SK-N-SH (cell line): ENCODE results near the gene P2RY11. TPM values are rescaled to one million over a fixed set of nuclear protein-coding genes. Genes with fewer than 3 reads are reported as not detected.
A peak's percentile ranks its signal among the peaks of the same experiment; 100 is the strongest.

Source experiments
- CTCF ChIA-PET: fragments of 300-600, 350-600 bp; formaldehyde crosslinking; extraction: SDS; loops from one replicate; lab custom pipeline; 2021; lab: Yijun Ruan, JAX
- POLR2A ChIA-PET: fragments of 350-600 bp; sonication (Branson Sonifier 250); formaldehyde crosslinking; extraction: SDS; loops from one replicate; lab custom pipeline; 2020; ENCODE audit warnings: antibody characterized with exemption, inconsistent platforms; lab: Yijun Ruan, JAX
- DNase-seq: peaks from one replicate; pipeline ENCODE4 v3.0.0; 2012
- H2AFZ ChIP-seq: fragments of 200-600 bp; sonication (generic); 2 replicates; pipeline ENCODE4 v1.8.1; 2016; ENCODE audit warnings: antibody characterized with exemption, mild to moderate bottlenecking, low read depth
- H3F3A ChIP-seq: fragments of 200-600 bp; sonication (generic); replicated peaks from 2 replicates; pipeline ENCODE3; 2016; ENCODE audit warnings: antibody characterized with exemption, mild to moderate bottlenecking; ENCODE audit not compliant: insufficient read depth
- H3K27ac ChIP-seq, 2 experiments: fragments of 200-500 bp in 1 of 2; fragments of 200-600 bp in 1 of 2; sonication (Bioruptor generic) in 1 of 2; sonication (generic), shearing (Covaris generic) in 1 of 2; 2 replicates each; pipeline versions ENCODE4 v1.5.1 to v1.6.1; 2014 to 2016; ENCODE audit warnings: low read depth in 2 of 2, inconsistent platforms in 1 of 2, low read length in 1 of 2, mild to moderate bottlenecking in 1 of 2, mixed read lengths in 1 of 2
- H3K27me3 ChIP-seq: fragments of 200-600 bp; sonication (generic), shearing (Covaris generic); 2 replicates; pipeline ENCODE4 v1.6.1; 2016; ENCODE audit warnings: mixed run types; ENCODE audit not compliant: insufficient read depth
- H3K36me3 ChIP-seq, 2 experiments: fragments of 200-500 bp in 1 of 2; fragments of 200-600 bp in 1 of 2; sonication (Bioruptor generic) in 1 of 2; sonication (generic) in 1 of 2; replicated peaks in 1 of 2; 2 replicates each; pipeline versions ENCODE3 to v1.5.1; 2014 to 2016; ENCODE audit warnings: low read length in 1 of 2, mild to moderate bottlenecking in 1 of 2; ENCODE audit not compliant: insufficient read depth in 2 of 2, control insufficient read depth in 1 of 2
- H3K4me1 ChIP-seq, 2 experiments: fragments of 200-500 bp in 1 of 2; fragments of 200-600 bp in 1 of 2; sonication (Bioruptor generic) in 1 of 2; sonication (generic), shearing (Covaris generic) in 1 of 2; 2 replicates each; pipeline versions ENCODE4 v1.5.1 to v1.6.1; 2014 to 2016; ENCODE audit warnings: low read depth in 1 of 2, low read length in 1 of 2, mixed run types in 1 of 2; ENCODE audit not compliant: insufficient read depth in 2 of 2, control insufficient read depth in 1 of 2
- H3K4me2 ChIP-seq: fragments of 200-600 bp; sonication (generic), shearing (Covaris generic); 2 replicates; pipeline ENCODE4 v1.6.1; 2017; ENCODE audit warnings: mixed run types
- H3K4me3 ChIP-seq, 2 experiments: fragments of 200-500 bp in 1 of 2; fragments of 200-600 bp in 1 of 2; sonication (Bioruptor generic) in 1 of 2; sonication (generic), shearing (Covaris generic) in 1 of 2; 2 replicates each; pipeline versions ENCODE4 v1.5.1 to v1.8.1; 2014 to 2016; ENCODE audit warnings: low read depth in 2 of 2, inconsistent platforms in 1 of 2, low read length in 1 of 2, mild to moderate bottlenecking in 1 of 2, mixed read lengths in 1 of 2, moderate library complexity in 1 of 2
- H3K79me2 ChIP-seq: fragments of 200-600 bp; sonication (generic); 2 replicates; pipeline ENCODE4 v1.8.1; 2017; ENCODE audit warnings: mild to moderate bottlenecking; ENCODE audit not compliant: insufficient read depth
- H3K9ac ChIP-seq: fragments of 200-600 bp; sonication (generic); 2 replicates; pipeline ENCODE4 v1.6.1; 2017; ENCODE audit warnings: mixed run types
- H3K9me2 ChIP-seq: fragments of 200-600 bp; sonication (generic); 2 replicates; pipeline ENCODE4 v1.6.1; 2017; ENCODE audit warnings: mixed run types
- H3K9me3 ChIP-seq: fragments of 200-600 bp; sonication (generic); 2 replicates; pipeline ENCODE4 v1.6.1; 2017; ENCODE audit warnings: mixed run types, mild to moderate bottlenecking, moderate library complexity
- H4K20me1 ChIP-seq: fragments of 200-600 bp; sonication (generic); 2 replicates; pipeline ENCODE4 v1.6.1; 2017; ENCODE audit warnings: mild to moderate bottlenecking, mixed run types; ENCODE audit not compliant: insufficient read depth
- CHD2 ChIP-seq: fragments of 150-350 bp; IDR thresholded peaks from 2 replicates; pipeline ENCODE4 v1.6.1; 2018; ENCODE audit warnings: low read length; ENCODE audit not compliant: partially characterized antibody
- ELF1 ChIP-seq: IDR thresholded peaks from 2 replicates; pipeline ENCODE4 v1.4.0; 2012
- FOXJ3 ChIP-seq: sonication (generic); formaldehyde crosslinking; IDR thresholded peaks from 2 replicates; pipeline ENCODE4 v1.5.1; 2020; ENCODE audit warnings: mild to moderate bottlenecking, missing genetic modification reagents
- GABPA ChIP-seq: IDR thresholded peaks from 2 replicates; pipeline ENCODE4 v1.4.0; 2012; ENCODE audit warnings: low read depth, mild to moderate bottlenecking
- JUND ChIP-seq: IDR thresholded peaks from 2 replicates; pipeline ENCODE4 v1.4.0; 2012
- MXI1 ChIP-seq: IDR thresholded peaks from 2 replicates; pipeline ENCODE4 v1.6.1; 2012; ENCODE audit warnings: mild to moderate bottlenecking, low read depth, low read length, improper control_type of control experiment
- NFIC ChIP-seq: IDR thresholded peaks from 2 replicates; pipeline ENCODE4 v1.4.0; 2012; ENCODE audit warnings: borderline replicate concordance
- RCOR1 ChIP-seq: fragments of 150-350 bp; IDR thresholded peaks from 2 replicates; pipeline ENCODE4 v1.6.1; 2017; ENCODE audit warnings: antibody characterized with exemption, low read length
- RFX5 ChIP-seq: IDR thresholded peaks from 2 replicates; pipeline ENCODE4 v1.6.1; 2012; ENCODE audit warnings: mild to moderate bottlenecking, improper control_type of control experiment, low read length
- SMC3 ChIP-seq: IDR thresholded peaks from 2 replicates; pipeline ENCODE4 v1.6.1; 2012; ENCODE audit warnings: low read depth, low read length, improper control_type of control experiment
- TCF12 ChIP-seq: IDR thresholded peaks from 2 replicates; pipeline ENCODE4 v1.4.0; 2012
- YY1 ChIP-seq: IDR thresholded peaks from 2 replicates; pipeline ENCODE4 v1.4.0; 2012; ENCODE audit warnings: low read depth, mild to moderate bottlenecking
- WGBS: methylation state at CpG from one replicate; pipeline ENCODE4 v1.1.6; 2017; ENCODE audit warnings: low lambda C conversion rate; 5-methylcytosine and 5-hydroxymethylcytosine counted together
- polyA plus RNA-seq, 3 experiments: library from polyadenylated mRNA; depleted of rRNA; stranded (reverse); fragments of >200 nt; gene quantifications; 2 replicates each; pipeline ENCODE4 v1.2.3, GENCODE V29; 2012
- TF ChIP-seq, protein P1 (sequence below): IDR thresholded peaks from 2 replicates; pipeline ENCODE4 v1.4.0; 2012; ENCODE audit warnings: low read depth, borderline replicate concordance
- TF ChIP-seq, protein P2 (sequence below): fragments of 150-350 bp; IDR thresholded peaks from 2 replicates; pipeline ENCODE4 v1.6.1; 2017; ENCODE audit warnings: antibody characterized with exemption, low read length, low read depth, borderline replicate concordance
- TF ChIP-seq, protein P3 (sequence below): fragments of 200-600 bp; sonication (generic); IDR thresholded peaks from 2 replicates; pipeline ENCODE4 v1.6.1; 2017; ENCODE audit warnings: antibody characterized with exemption, mild to moderate bottlenecking, moderate library complexity

The P2RY11 gene
- polyA plus RNA-seq, 1 of the 3 experiments (the other 2 are of a cell fraction) = 6.8 TPM

DNA sequence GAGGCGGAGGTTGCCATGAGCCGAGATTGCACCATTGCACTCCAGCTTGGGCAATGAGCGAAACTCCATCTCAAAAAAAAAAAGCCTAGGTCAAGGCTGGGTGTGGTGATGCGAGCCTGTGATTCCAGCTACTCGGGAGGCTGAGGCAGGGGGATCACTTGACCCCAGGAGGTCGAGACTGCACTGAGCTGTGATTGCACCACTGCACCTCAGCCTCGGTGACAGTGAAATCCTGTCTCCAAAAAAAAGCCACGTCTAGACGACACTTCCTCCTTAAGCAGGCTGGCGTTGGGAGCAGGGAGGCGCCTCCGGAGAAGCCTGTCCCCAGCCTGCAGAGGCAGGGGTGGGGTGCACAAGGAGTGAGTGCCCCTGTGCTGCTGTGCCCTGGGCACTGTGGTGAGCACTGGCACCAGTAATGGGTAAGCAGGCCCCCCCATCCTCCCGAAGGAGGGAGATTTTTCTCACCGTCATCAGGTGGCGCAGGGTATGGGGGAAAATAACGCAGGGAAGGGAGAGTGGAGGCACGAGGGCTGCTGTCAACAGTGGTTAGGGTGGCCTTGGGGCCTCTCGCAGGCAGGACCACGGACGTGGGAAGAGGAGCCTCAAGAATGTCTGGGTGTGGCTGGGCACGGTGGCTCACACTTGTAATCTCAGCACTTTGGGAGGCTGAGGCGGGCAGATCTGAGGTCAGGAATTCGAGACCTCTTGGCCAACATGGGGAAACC lies 706 bp downstream of the P2RY11 start:
- TF ChIP-seq SMC3 (no peak), RCOR1 (no peak), JUND (no peak), FOXJ3 (no peak), GABPA (no peak), MXI1 (no peak), NFIC (no peak), CHD2 (no peak), ELF1 (no peak), YY1 (no peak), RFX5 (no peak), TCF12 (no peak)
- TF ChIP-seq, protein P1, sequence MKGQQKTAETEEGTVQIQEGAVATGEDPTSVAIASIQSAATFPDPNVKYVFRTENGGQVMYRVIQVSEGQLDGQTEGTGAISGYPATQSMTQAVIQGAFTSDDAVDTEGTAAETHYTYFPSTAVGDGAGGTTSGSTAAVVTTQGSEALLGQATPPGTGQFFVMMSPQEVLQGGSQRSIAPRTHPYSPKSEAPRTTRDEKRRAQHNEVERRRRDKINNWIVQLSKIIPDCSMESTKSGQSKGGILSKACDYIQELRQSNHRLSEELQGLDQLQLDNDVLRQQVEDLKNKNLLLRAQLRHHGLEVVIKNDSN = no peak
- TF ChIP-seq, protein P2, sequence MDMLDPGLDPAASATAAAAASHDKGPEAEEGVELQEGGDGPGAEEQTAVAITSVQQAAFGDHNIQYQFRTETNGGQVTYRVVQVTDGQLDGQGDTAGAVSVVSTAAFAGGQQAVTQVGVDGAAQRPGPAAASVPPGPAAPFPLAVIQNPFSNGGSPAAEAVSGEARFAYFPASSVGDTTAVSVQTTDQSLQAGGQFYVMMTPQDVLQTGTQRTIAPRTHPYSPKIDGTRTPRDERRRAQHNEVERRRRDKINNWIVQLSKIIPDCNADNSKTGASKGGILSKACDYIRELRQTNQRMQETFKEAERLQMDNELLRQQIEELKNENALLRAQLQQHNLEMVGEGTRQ = no peak
- TF ChIP-seq, protein P3, sequence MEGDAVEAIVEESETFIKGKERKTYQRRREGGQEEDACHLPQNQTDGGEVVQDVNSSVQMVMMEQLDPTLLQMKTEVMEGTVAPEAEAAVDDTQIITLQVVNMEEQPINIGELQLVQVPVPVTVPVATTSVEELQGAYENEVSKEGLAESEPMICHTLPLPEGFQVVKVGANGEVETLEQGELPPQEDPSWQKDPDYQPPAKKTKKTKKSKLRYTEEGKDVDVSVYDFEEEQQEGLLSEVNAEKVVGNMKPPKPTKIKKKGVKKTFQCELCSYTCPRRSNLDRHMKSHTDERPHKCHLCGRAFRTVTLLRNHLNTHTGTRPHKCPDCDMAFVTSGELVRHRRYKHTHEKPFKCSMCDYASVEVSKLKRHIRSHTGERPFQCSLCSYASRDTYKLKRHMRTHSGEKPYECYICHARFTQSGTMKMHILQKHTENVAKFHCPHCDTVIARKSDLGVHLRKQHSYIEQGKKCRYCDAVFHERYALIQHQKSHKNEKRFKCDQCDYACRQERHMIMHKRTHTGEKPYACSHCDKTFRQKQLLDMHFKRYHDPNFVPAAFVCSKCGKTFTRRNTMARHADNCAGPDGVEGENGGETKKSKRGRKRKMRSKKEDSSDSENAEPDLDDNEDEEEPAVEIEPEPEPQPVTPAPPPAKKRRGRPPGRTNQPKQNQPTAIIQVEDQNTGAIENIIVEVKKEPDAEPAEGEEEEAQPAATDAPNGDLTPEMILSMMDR = no peak
- peaks cover 28% of the 10 kb centered on the region for H3F3A ChIP-seq
- DNase-seq = peak; percentile 28
- 81% methylated on average over 21 of the region's 23 CpGs for WGBS
- H3K4me1 ChIP-seq = peaks cover 0 to 12% of the 10 kb centered on the region in 2 experiments; a peak in 1 of 4 replicates
- no peak overlapping the region for H3K4me2 ChIP-seq
- peaks cover 20% of the 10 kb centered on the region for H3K79me2 ChIP-seq
- H3K27ac ChIP-seq = no peak overlapping the region
- H3K9me3 ChIP-seq = no peaks in the 10 kb centered on the region
- ChIA-PET POLR2A (interaction anchor here (0.8 to 1.3 kb wide), 2 partner anchors 8 to 16 kb away, joined by 3 read pairs; no protein-coding TSS in a partner anchor), CTCF (interaction anchor here (0.8 to 2.1 kb wide), 3 partner anchors 13 to 181 kb away, joined by 3 to 11 read pairs (median 3); no protein-coding TSS in a partner anchor)
- peaks cover 31 to 57% of the 10 kb centered on the region in 2 experiments for H3K36me3 ChIP-seq
- peaks cover 8% of the 10 kb centered on the region; the same call in 1 of the 2 replicates for H4K20me1 ChIP-seq
- no peaks in the 10 kb centered on the region for H3K9me2 ChIP-seq
- no peak overlapping the region for H2AFZ ChIP-seq
- no peak overlapping the region for H3K4me3 ChIP-seq
- H3K27me3 ChIP-seq = no peaks in the 10 kb centered on the region
- H3K9ac ChIP-seq = no peak overlapping the region
